GM10266 (cell line): ENCODE measurements around the gene SORCS1.

Experiments
- DNase-seq: peaks from one replicate; pipeline ENCODE4 v3.0.0; 2012; ENCODE audit errors: extremely low spot score
- TF ChIP-seq, protein P1 (sequence below): IDR thresholded peaks from 2 replicates; pipeline ENCODE4 v1.5.1; 2012; ENCODE audit warnings: mild to moderate bottlenecking, low read depth; ENCODE audit not compliant: control insufficient read depth, insufficient read depth; ENCODE audit errors: missing control alignments

The SORCS1 gene

GRCh38 chr10:107144490-107144889 is 20.0 kb downstream of the SORCS1 start:
- DNase-seq: no peak

DNA sequence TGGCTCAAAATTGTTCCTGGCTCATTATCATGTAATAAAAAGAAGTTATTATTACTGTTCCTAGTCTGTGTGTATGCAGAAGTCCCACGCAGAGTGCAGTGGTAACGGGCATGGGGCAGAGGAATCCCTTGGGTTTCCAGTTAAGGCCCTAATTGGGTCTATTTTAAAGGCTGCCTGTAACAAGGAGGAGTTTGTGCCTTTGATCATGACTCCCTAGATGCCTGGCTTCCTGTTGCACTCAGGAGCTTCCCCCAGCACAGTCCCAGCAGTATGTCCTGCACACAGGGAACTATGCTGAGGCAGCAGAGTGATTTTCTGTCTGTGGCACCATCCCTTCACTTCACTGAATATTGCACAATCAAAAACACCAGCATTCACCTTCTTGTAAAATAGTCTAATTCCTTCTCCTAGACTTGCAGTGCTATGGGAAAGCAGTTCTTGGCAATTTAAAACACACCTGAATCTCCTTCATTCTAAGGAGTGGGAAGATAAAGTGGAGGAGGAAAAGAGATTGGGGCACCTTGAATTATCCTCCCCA is 22.9 kb downstream of the SORCS1 start:
- DNase-seq: no peak
- TF ChIP-seq, protein P1, sequence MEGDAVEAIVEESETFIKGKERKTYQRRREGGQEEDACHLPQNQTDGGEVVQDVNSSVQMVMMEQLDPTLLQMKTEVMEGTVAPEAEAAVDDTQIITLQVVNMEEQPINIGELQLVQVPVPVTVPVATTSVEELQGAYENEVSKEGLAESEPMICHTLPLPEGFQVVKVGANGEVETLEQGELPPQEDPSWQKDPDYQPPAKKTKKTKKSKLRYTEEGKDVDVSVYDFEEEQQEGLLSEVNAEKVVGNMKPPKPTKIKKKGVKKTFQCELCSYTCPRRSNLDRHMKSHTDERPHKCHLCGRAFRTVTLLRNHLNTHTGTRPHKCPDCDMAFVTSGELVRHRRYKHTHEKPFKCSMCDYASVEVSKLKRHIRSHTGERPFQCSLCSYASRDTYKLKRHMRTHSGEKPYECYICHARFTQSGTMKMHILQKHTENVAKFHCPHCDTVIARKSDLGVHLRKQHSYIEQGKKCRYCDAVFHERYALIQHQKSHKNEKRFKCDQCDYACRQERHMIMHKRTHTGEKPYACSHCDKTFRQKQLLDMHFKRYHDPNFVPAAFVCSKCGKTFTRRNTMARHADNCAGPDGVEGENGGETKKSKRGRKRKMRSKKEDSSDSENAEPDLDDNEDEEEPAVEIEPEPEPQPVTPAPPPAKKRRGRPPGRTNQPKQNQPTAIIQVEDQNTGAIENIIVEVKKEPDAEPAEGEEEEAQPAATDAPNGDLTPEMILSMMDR: no peak

More at GRCh38 chr10:107144490-107144889, 20.0 kb downstream of the SORCS1 start:
- TF ChIP-seq, protein P1: no peak

GRCh38 chr10:107139237-107139636 is 25.3 kb downstream of the SORCS1 start:
- TF ChIP-seq, protein P1: no peak

DNA sequence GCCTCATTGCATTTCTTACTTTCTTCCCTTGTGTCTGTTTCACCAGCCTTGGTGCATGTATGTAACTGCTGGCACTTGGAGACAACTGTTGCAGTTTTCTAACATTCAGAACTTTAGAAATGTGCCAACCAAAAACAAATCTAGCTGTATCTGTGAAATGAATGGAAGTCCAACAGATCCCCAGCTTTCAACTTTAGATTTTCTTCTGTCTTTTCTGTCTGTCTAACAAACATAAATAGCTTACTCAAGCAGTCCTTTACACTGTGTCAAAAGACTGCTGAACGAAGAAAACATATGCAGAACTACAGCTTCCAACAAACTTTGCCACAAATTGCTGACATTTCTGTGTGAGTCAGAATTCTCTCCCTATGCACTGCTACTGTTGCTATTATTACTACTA is 30.9 kb downstream of the SORCS1 start:
- TF ChIP-seq, protein P1: no peak
- no peak for DNase-seq

More at GRCh38 chr10:107139237-107139636, 25.3 kb downstream of the SORCS1 start:
- DNase-seq: no peak

- TF ChIP-seq, protein P1: no peak
- DNase-seq: no peak
These were observed 35.5 kb downstream of the SORCS1 start for GRCh38 chr10:107129000-107129399.

GRCh38 chr10:107126512-107127065 is 37.9 kb downstream of the SORCS1 start:
- TF ChIP-seq, protein P1: no peak
- DNase-seq: no peak

GRCh38 chr10:107122703-107123102 is 41.8 kb downstream of the SORCS1 start:
- TF ChIP-seq, protein P1: no peak

More at GRCh38 chr10:107122703-107123102, 41.8 kb downstream of the SORCS1 start:
- no peak for DNase-seq
